ENCODE data around the gene GNG2.

The GNG2 gene

GRCh38 chr14:51963286-51963685 lies 102.9 kb downstream of the GNG2 start:
- Mint-ChIP-seq H3K4me3 (peak overlapping the region; percentile 58), H3K27ac (peak overlapping the region; percentile 42), H3K9me3 (peaks cover 21% of the 10 kb centered on the region)

GRCh38 chr14:51967521-51967920 lies 107.1 kb downstream of the GNG2 start:
- no peaks in the 10 kb centered on the region for H3K9me3 Mint-ChIP-seq
- peaks cover 20% of the 10 kb centered on the region for H3K36me3 Mint-ChIP-seq (ENCODE audit: low read depth)
- no peaks in the 10 kb centered on the region for H3K27me3 Mint-ChIP-seq
- peaks cover 15% of the 10 kb centered on the region for H3K4me1 Mint-ChIP-seq (ENCODE audit: low read depth)
- H3K27ac Mint-ChIP-seq = no peak overlapping the region
- H3K4me3 Mint-ChIP-seq = no peak overlapping the region

More at GRCh38 chr14:51963286-51963685, 102.9 kb downstream of the GNG2 start:
- peaks cover 30% of the 10 kb centered on the region for H3K4me1 Mint-ChIP-seq (ENCODE audit: low read depth)
- no peaks in the 10 kb centered on the region for H3K27me3 Mint-ChIP-seq
- H3K36me3 Mint-ChIP-seq (ENCODE audit: low read depth) = peaks cover 46% of the 10 kb centered on the region

- H3K27me3 Mint-ChIP-seq = no peaks in the 10 kb centered on the region
- H3K4me3 Mint-ChIP-seq = no peak overlapping the region
- H3K36me3 Mint-ChIP-seq (ENCODE audit: low read depth) = peaks cover 6% of the 10 kb centered on the region
- H3K4me1 Mint-ChIP-seq (ENCODE audit: low read depth) = no peaks in the 10 kb centered on the region
- no peaks in the 10 kb centered on the region for H3K9me3 Mint-ChIP-seq
- no peak overlapping the region for H3K27ac Mint-ChIP-seq
Measured at GRCh38 chr14:51969852-51970540, 109.6 kb downstream of the GNG2 start.

- no peaks in the 10 kb centered on the region for H3K4me1 Mint-ChIP-seq (ENCODE audit: low read depth)
- peak overlapping the region; percentile 26 for H3K27ac Mint-ChIP-seq
- H3K4me3 Mint-ChIP-seq = no peak overlapping the region
- no peaks in the 10 kb centered on the region for H3K27me3 Mint-ChIP-seq
- no peaks in the 10 kb centered on the region for H3K9me3 Mint-ChIP-seq
- H3K36me3 Mint-ChIP-seq (ENCODE audit: low read depth) = peaks cover 6% of the 10 kb centered on the region
Measured at GRCh38 chr14:51972566-51972965, 112.2 kb downstream of the GNG2 start.

GRCh38 chr14:51977075-51977474 lies 116.7 kb downstream of the GNG2 start:
- Mint-ChIP-seq H3K27me3 (no peaks in the 10 kb centered on the region), H3K4me1 (ENCODE audit: low read depth) (no peaks in the 10 kb centered on the region)

GRCh38 chr14:51978681-51979085 lies 118.3 kb downstream of the GNG2 start:
- Mint-ChIP-seq H3K27me3 (no peaks in the 10 kb centered on the region), H3K4me1 (ENCODE audit: low read depth) (no peaks in the 10 kb centered on the region), H3K9me3 (no peaks in the 10 kb centered on the region), H3K36me3 (ENCODE audit: low read depth) (no peaks in the 10 kb centered on the region), H3K27ac (no peak overlapping the region), H3K4me3 (no peak overlapping the region)

More at GRCh38 chr14:51977075-51977474, 116.7 kb downstream of the GNG2 start:
- Mint-ChIP-seq H3K36me3 (ENCODE audit: low read depth) (no peaks in the 10 kb centered on the region), H3K27ac (no peak overlapping the region), H3K9me3 (no peaks in the 10 kb centered on the region), H3K4me3 (no peak overlapping the region)

GRCh38 chr14:51979088-51979709 lies 118.8 kb downstream of the GNG2 start:
- Mint-ChIP-seq H3K27ac (no peak overlapping the region), H3K27me3 (no peaks in the 10 kb centered on the region), H3K4me3 (no peak overlapping the region), H3K9me3 (no peaks in the 10 kb centered on the region), H3K36me3 (ENCODE audit: low read depth) (no peaks in the 10 kb centered on the region), H3K4me1 (ENCODE audit: low read depth) (no peaks in the 10 kb centered on the region)

- Mint-ChIP-seq H3K36me3 (ENCODE audit: low read depth) (no peaks in the 10 kb centered on the region), H3K27me3 (no peaks in the 10 kb centered on the region), H3K4me3 (no peak overlapping the region), H3K9me3 (no peaks in the 10 kb centered on the region), H3K4me1 (ENCODE audit: low read depth) (no peaks in the 10 kb centered on the region), H3K27ac (no peak overlapping the region)
Measured at GRCh38 chr14:51981218-51981854, 120.9 kb downstream of the GNG2 start.

GRCh38 chr14:51988221-51988620 lies 127.8 kb downstream of the GNG2 start:
- H3K27me3 Mint-ChIP-seq = no peaks in the 10 kb centered on the region
- peak overlapping the region; percentile 89 for H3K27ac Mint-ChIP-seq
- peaks cover 25% of the 10 kb centered on the region for H3K36me3 Mint-ChIP-seq (ENCODE audit: low read depth)
- peaks cover 37% of the 10 kb centered on the region for H3K4me1 Mint-ChIP-seq (ENCODE audit: low read depth)
- no peaks in the 10 kb centered on the region for H3K9me3 Mint-ChIP-seq
- H3K4me3 Mint-ChIP-seq = peak overlapping the region; percentile 98

GRCh38 chr14:51989293-51990234 lies 129.2 kb downstream of the GNG2 start, which contains the start of gene RTRAF:
TSS of gene RTRAF (plus strand) at chr14:51989546. CDS start at chr14:51989640, 94 bp downstream.
- no peaks in the 10 kb centered on the region for H3K9me3 Mint-ChIP-seq
- H3K36me3 Mint-ChIP-seq (ENCODE audit: low read depth) = peaks cover 38% of the 10 kb centered on the region
- peak within 1 kb of the TSS; percentile 95 for H3K27ac Mint-ChIP-seq
- H3K4me3 Mint-ChIP-seq = peak within 1 kb of the TSS; percentile 98
- H3K4me1 Mint-ChIP-seq (ENCODE audit: low read depth) = peaks cover 49% of the 10 kb centered on the region
- no peaks in the 10 kb centered on the region for H3K27me3 Mint-ChIP-seq

- H3K27me3 Mint-ChIP-seq = no peaks in the 10 kb centered on the region
Measured at GRCh38 chr14:51990488-51990887, 130.1 kb downstream of the GNG2 start.

GRCh38 chr14:51993285-51993920 lies 133.0 kb downstream of the GNG2 start:
- H3K27ac Mint-ChIP-seq = peak overlapping the region; percentile 4
- H3K4me1 Mint-ChIP-seq (ENCODE audit: low read depth) = peaks cover 59% of the 10 kb centered on the region
- H3K27me3 Mint-ChIP-seq = no peaks in the 10 kb centered on the region
- H3K4me3 Mint-ChIP-seq = no peak overlapping the region
- peaks cover 64% of the 10 kb centered on the region for H3K36me3 Mint-ChIP-seq (ENCODE audit: low read depth)
- H3K9me3 Mint-ChIP-seq = no peaks in the 10 kb centered on the region

More at GRCh38 chr14:51990488-51990887, 130.1 kb downstream of the GNG2 start:
- Mint-ChIP-seq H3K27ac (no peak overlapping the region), H3K4me1 (ENCODE audit: low read depth) (peaks cover 52% of the 10 kb centered on the region), H3K4me3 (peak overlapping the region; percentile 98), H3K36me3 (ENCODE audit: low read depth) (peaks cover 47% of the 10 kb centered on the region), H3K9me3 (no peaks in the 10 kb centered on the region)

- Mint-ChIP-seq H3K4me3 (no peak overlapping the region), H3K4me1 (ENCODE audit: low read depth) (peaks cover 43% of the 10 kb centered on the region), H3K27ac (no peak overlapping the region), H3K9me3 (no peaks in the 10 kb centered on the region), H3K27me3 (no peaks in the 10 kb centered on the region), H3K36me3 (ENCODE audit: low read depth) (peaks cover 82% of the 10 kb centered on the region)
Measured at GRCh38 chr14:51996148-51996746, 135.8 kb downstream of the GNG2 start.

- Mint-ChIP-seq H3K27ac (no peak overlapping the region), H3K27me3 (no peaks in the 10 kb centered on the region), H3K4me1 (ENCODE audit: low read depth) (peaks cover 26% of the 10 kb centered on the region), H3K4me3 (no peak overlapping the region), H3K36me3 (ENCODE audit: low read depth) (peaks cover 83% of the 10 kb centered on the region), H3K9me3 (no peaks in the 10 kb centered on the region)
Measured at GRCh38 chr14:51998348-51998747, 137.9 kb downstream of the GNG2 start.

Data from stimulated activated naive CD8-positive, alpha-beta T cell treated with anti-CD3 and anti-CD28 coated beads, Interleukin-15, Interleukin-2, amounts not matched to agents 100 ng/mL and 50 ng/mL, for 24 hours (primary cell).